HCT116 (cell line): ENCODE results near the gene CHST9. TPM values are rescaled to one million over a fixed set of nuclear protein-coding genes. Genes with fewer than 3 reads are reported as not detected.

Experiments
- ATAC-seq: fragments of 200-7000 bp; cut with Tn5 transposase; 2 replicates; pipeline ENCODE4 v1.9.1; 2020; ENCODE audit warnings: mild to moderate bottlenecking, moderate library complexity
- BruUV-seq: library from RNA; stranded (reverse); fragments of 400-500 nt; replicated peaks from 2 replicates; lab custom pipeline; 2021; lab: Mats Ljungman, UMichigan
- CTCF ChIA-PET: fragments of 300-600 bp; sonication (Branson Sonifier 250); formaldehyde crosslinking; loops from one replicate; lab custom pipeline; 2021; ENCODE audit warnings: antibody characterized with exemption; lab: Charles Lee
- POLR2A ChIA-PET: fragments of 300-600, 350-600 bp; sonication (Branson Sonifier 250); formaldehyde crosslinking; loops from one replicate; lab custom pipeline; 2021; ENCODE audit warnings: antibody characterized with exemption; lab: Charles Lee
- RAD21 ChIA-PET, 2 experiments: fragments of 300-600 bp; sonication (Branson Sonifier 250); formaldehyde crosslinking; loops; one replicate each; lab custom pipeline; 2023; ENCODE audit warnings: low total read pairs in 2 of 2; ENCODE audit not compliant: uncharacterized antibody in 2 of 2, unreplicated experiment in 2 of 2, low non-redundant PET in 1 of 2; lab: Charles Lee
- DNase-seq: peaks from one replicate; pipeline ENCODE4 v3.0.0-alpha.2; 2010; ENCODE audit warnings: low read depth, low spot score
- H2AFZ ChIP-seq: fragments of 200-600 bp; shearing (Covaris generic), sonication (generic); 2 replicates; pipeline ENCODE4 v1.6.1; 2017; ENCODE audit warnings: low read depth, mixed run types, mixed read lengths, antibody characterized with exemption, low read length; ENCODE audit not compliant: poor library complexity, severe bottlenecking
- H3K27ac ChIP-seq: 2 replicates; pipeline ENCODE4 v1.5.1; 2012; ENCODE audit warnings: low read depth, low read length
- H3K27me3 ChIP-seq: fragments of 200-600 bp; sonication (generic); 2 replicates; pipeline ENCODE4 v1.6.1; 2016; ENCODE audit warnings: mixed run types, low read length, mixed read lengths; ENCODE audit not compliant: insufficient read depth
- H3K36me3 ChIP-seq, 2 experiments: fragments of 200-500 bp in 1 of 2; fragments of 200-600 bp in 1 of 2; sonication (Bioruptor generic) in 1 of 2; sonication (generic) in 1 of 2; 2 replicates each; pipeline versions ENCODE4 v1.5.1 to v1.6.1; 2014 to 2016; ENCODE audit warnings: low read length in 2 of 2, inconsistent platforms in 1 of 2, mixed read lengths in 1 of 2, mixed run types in 1 of 2; ENCODE audit not compliant: insufficient read depth in 2 of 2, control insufficient read depth in 1 of 2
- H3K4me1 ChIP-seq, 2 experiments: fragments of 200-600 bp in 1 of 2; sonication (generic) in 1 of 2; 2 replicates each; pipeline versions ENCODE4 v1.5.1 to v1.6.1; 2012 to 2017; ENCODE audit warnings: low read length in 2 of 2, inconsistent platforms in 1 of 2, mild to moderate bottlenecking in 1 of 2, mixed read lengths in 1 of 2, mixed run types in 1 of 2, moderate library complexity in 1 of 2; ENCODE audit not compliant: insufficient read depth in 2 of 2, control insufficient read depth in 1 of 2
- H3K4me2 ChIP-seq: fragments of 200-600 bp; sonication (generic); 2 replicates; pipeline ENCODE4 v1.6.1; 2017; ENCODE audit warnings: mixed run types, low read length, mixed read lengths
- H3K4me3 ChIP-seq, 2 experiments: fragments of 200-600 bp in 1 of 2; sonication (generic) in 1 of 2; replicated peaks in 1 of 2; 2 replicates each; pipeline ENCODE4 v1.5.1; 2011 to 2016; ENCODE audit warnings: low read length in 2 of 2, control low read depth in 1 of 2, low read depth in 1 of 2, mild to moderate bottlenecking in 1 of 2, mixed read lengths in 1 of 2, mixed run types in 1 of 2
- H3K79me2 ChIP-seq: fragments of 200-600 bp; sonication (generic); 2 replicates; pipeline ENCODE4 v1.6.1; 2017; ENCODE audit warnings: mild to moderate bottlenecking, mixed run types, low read length, moderate library complexity, mixed read lengths; ENCODE audit not compliant: insufficient read depth
- H3K9ac ChIP-seq: fragments of 200-600 bp; sonication (generic); 2 replicates; pipeline ENCODE4 v1.6.1; 2016; ENCODE audit warnings: low read length, mixed read lengths
- H3K9me2 ChIP-seq: fragments of 200-600 bp; sonication (generic), shearing (Covaris generic); 2 replicates; pipeline ENCODE4 v1.6.1; 2017; ENCODE audit warnings: mixed run types, mild to moderate bottlenecking, moderate library complexity; ENCODE audit not compliant: insufficient read depth
- H3K9me3 ChIP-seq, 2 experiments: fragments of 200-500 bp in 1 of 2; fragments of 200-600 bp in 1 of 2; sonication (Bioruptor generic) in 1 of 2; sonication (generic) in 1 of 2; 2 replicates each; pipeline ENCODE4 v1.6.1; 2014 to 2017; ENCODE audit warnings: low read length in 2 of 2, mixed read lengths in 2 of 2, inconsistent platforms in 1 of 2, low read depth in 1 of 2, mild to moderate bottlenecking in 1 of 2, mixed run types in 1 of 2, moderate library complexity in 1 of 2; ENCODE audit not compliant: control insufficient read depth in 1 of 2, insufficient read depth in 1 of 2
- H4K20me1 ChIP-seq: fragments of 200-600 bp; sonication (generic), shearing (Covaris generic); 2 replicates; pipeline ENCODE4 v1.6.1; 2017; ENCODE audit warnings: mixed run types, mild to moderate bottlenecking, moderate library complexity; ENCODE audit not compliant: insufficient read depth
- ATF3 ChIP-seq: IDR thresholded peaks from 2 replicates; pipeline ENCODE4 v1.6.1; 2012
- CEBPB ChIP-seq: IDR thresholded peaks from 2 replicates; pipeline ENCODE4 v1.6.1; 2012; ENCODE audit warnings: low read depth
- EGR1 ChIP-seq: IDR thresholded peaks from 2 replicates; pipeline ENCODE4 v1.6.1; 2012; ENCODE audit warnings: low read depth
- ELF1 ChIP-seq: IDR thresholded peaks from 2 replicates; pipeline ENCODE4 v1.6.1; 2012; ENCODE audit warnings: low read depth, borderline replicate concordance
- EZH2phosphoT487 ChIP-seq: fragments of 200-600 bp; IDR thresholded peaks from 2 replicates; pipeline ENCODE4 v1.6.1; 2018; ENCODE audit warnings: antibody characterized with exemption, borderline replicate concordance
- FOSL1 ChIP-seq: IDR thresholded peaks from 2 replicates; pipeline ENCODE4 v1.6.1; 2012; ENCODE audit warnings: low read depth
- POLR2A ChIP-seq: IDR thresholded peaks from 2 replicates; pipeline ENCODE4 v1.7.0; 2011; ENCODE audit warnings: borderline replicate concordance; ENCODE audit not compliant: insufficient read depth, insufficient read length; ENCODE audit errors: extremely low read depth
- POLR2AphosphoS5 ChIP-seq: IDR thresholded peaks from 2 replicates; pipeline ENCODE4 v1.6.1; 2011; ENCODE audit warnings: mild to moderate bottlenecking, low read depth, low read length, moderate library complexity
- RAD21 ChIP-seq: IDR thresholded peaks from 2 replicates; pipeline ENCODE4 v1.6.1; 2012; ENCODE audit warnings: low read depth, mild to moderate bottlenecking
- SP1 ChIP-seq: IDR thresholded peaks from 2 replicates; pipeline ENCODE4 v1.6.1; 2012; ENCODE audit warnings: low read depth
- SRF ChIP-seq: IDR thresholded peaks from 2 replicates; pipeline ENCODE4 v1.6.1; 2012; ENCODE audit warnings: low read depth
- TCF7L2 ChIP-seq: IDR thresholded peaks from 2 replicates; pipeline ENCODE4 v1.7.0; 2011; ENCODE audit warnings: borderline replicate concordance, inconsistent platforms; ENCODE audit not compliant: insufficient read depth, insufficient read length; ENCODE audit errors: extremely low read depth
- YY1 ChIP-seq: IDR thresholded peaks from 2 replicates; pipeline ENCODE4 v1.6.1; 2011; ENCODE audit warnings: low read length, low read depth, moderate library complexity, mild to moderate bottlenecking; ENCODE audit not compliant: insufficient replicate concordance; ENCODE audit errors: extremely low read depth
- ZFX ChIP-seq: fragments of 450-650 bp; IDR thresholded peaks from 2 replicates; pipeline ENCODE4 v1.6.1; 2017
- ZNF274 ChIP-seq: fragments of 200-500 bp; sonication (Bioruptor generic); IDR thresholded peaks from 2 replicates; pipeline ENCODE4 v1.6.1; 2014; ENCODE audit warnings: mild to moderate bottlenecking, low read depth, low read length, inconsistent platforms
- intact Hi-C: fragments of 100-400 bp; cut with micrococcal nuclease; formaldehyde crosslinking; loops from 2 replicates; pipeline ENCODE4 v1.10.0; 2022
- total RNA-seq: library from RNA; stranded (reverse); gene quantifications from one replicate; pipeline ENCODE4 v1.2.1, GENCODE V29; 2021; ENCODE audit not compliant: unreplicated experiment
- TF ChIP-seq, protein P1 (sequence below), 3 experiments: fragments of 200-600 bp in 1 of 3; sonication (generic) in 1 of 3; IDR thresholded peaks in 2 of 3; conservative IDR thresholded peaks in 1 of 3; 2 replicates each; pipeline ENCODE4 v1.5.1; 2012 to 2017; ENCODE audit warnings: low read depth in 2 of 3, low read length in 2 of 3, antibody characterized with exemption in 1 of 3, borderline replicate concordance in 1 of 3, control low read depth in 1 of 3, mild to moderate bottlenecking in 1 of 3, mixed read lengths in 1 of 3, mixed run types in 1 of 3, moderate library complexity in 1 of 3; ENCODE audit not compliant: insufficient read depth in 1 of 3
- TF ChIP-seq, protein P2 (sequence below): IDR thresholded peaks from 2 replicates; pipeline ENCODE4 v1.6.1; 2011; ENCODE audit warnings: mild to moderate bottlenecking, low read length, moderate library complexity; ENCODE audit not compliant: insufficient replicate concordance; ENCODE audit errors: extremely low read depth

The CHST9 gene
- total RNA-seq, 1 experiment from 2014 or later = not detected

DNA sequence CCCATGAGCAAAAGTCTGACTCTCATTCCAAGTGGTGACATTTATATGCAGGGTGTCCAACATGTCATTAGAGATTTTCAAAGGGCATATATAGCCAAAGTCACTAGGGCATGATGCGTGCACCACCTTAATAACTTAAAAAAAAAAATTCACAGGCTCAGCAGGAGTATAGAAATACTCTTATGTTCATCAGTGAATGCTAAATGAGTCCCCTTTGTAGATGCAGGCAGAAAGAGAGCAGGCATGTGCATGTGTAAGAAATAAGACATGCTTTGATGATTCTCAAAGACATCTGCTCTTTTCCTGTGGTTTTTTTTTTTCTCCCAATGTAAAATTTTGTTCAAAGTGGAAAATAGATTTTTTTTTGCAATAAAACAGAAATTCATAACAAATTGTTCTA lies 207.3 kb downstream of the CHST9 start:
- H3K9me2 ChIP-seq = no peaks in the 10 kb centered on the region
- ChIA-PET POLR2A (no interaction called here), RAD21 (no interaction called here), CTCF (no interaction called here)
- no peaks in the 10 kb centered on the region for H3K27me3 ChIP-seq
- H3K4me1 ChIP-seq = no peaks in the 10 kb centered on the region
- H3K27ac ChIP-seq = no peak overlapping the region
- no peak overlapping the region for H3K4me2 ChIP-seq
- TF ChIP-seq ATF3 (no peak), RAD21 (no peak), SP1 (no peak), ZNF274 (no peak), FOSL1 (no peak), ELF1 (no peak), YY1 (no peak), TCF7L2 (no peak), CEBPB (no peak), EZH2phosphoT487 (no peak), ZFX (no peak), POLR2AphosphoS5 (no peak), SRF (no peak), POLR2A (no peak), EGR1 (no peak)
- TF ChIP-seq, protein P1, sequence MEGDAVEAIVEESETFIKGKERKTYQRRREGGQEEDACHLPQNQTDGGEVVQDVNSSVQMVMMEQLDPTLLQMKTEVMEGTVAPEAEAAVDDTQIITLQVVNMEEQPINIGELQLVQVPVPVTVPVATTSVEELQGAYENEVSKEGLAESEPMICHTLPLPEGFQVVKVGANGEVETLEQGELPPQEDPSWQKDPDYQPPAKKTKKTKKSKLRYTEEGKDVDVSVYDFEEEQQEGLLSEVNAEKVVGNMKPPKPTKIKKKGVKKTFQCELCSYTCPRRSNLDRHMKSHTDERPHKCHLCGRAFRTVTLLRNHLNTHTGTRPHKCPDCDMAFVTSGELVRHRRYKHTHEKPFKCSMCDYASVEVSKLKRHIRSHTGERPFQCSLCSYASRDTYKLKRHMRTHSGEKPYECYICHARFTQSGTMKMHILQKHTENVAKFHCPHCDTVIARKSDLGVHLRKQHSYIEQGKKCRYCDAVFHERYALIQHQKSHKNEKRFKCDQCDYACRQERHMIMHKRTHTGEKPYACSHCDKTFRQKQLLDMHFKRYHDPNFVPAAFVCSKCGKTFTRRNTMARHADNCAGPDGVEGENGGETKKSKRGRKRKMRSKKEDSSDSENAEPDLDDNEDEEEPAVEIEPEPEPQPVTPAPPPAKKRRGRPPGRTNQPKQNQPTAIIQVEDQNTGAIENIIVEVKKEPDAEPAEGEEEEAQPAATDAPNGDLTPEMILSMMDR (IDR thresholded peaks at IDR 0.05 in 2 of 3, conservative IDR thresholded peaks at IDR 0.05 in 1 of 3; ENCODE audit: borderline replicate concordance in 1 of 3, insufficient read depth in 1 of 3, low read depth in 2 of 3, low read length in 2 of 3) = no peak
- TF ChIP-seq, protein P2, sequence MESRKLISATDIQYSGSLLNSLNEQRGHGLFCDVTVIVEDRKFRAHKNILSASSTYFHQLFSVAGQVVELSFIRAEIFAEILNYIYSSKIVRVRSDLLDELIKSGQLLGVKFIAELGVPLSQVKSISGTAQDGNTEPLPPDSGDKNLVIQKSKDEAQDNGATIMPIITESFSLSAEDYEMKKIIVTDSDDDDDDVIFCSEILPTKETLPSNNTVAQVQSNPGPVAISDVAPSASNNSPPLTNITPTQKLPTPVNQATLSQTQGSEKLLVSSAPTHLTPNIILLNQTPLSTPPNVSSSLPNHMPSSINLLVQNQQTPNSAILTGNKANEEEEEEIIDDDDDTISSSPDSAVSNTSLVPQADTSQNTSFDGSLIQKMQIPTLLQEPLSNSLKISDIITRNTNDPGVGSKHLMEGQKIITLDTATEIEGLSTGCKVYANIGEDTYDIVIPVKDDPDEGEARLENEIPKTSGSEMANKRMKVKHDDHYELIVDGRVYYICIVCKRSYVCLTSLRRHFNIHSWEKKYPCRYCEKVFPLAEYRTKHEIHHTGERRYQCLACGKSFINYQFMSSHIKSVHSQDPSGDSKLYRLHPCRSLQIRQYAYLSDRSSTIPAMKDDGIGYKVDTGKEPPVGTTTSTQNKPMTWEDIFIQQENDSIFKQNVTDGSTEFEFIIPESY = no peak
- no peak overlapping the region for H3K9ac ChIP-seq
- H3K36me3 ChIP-seq = no peaks in the 10 kb centered on the region
- DNase-seq (no peak), ATAC-seq (no peak)
- no peak overlapping the region for H2AFZ ChIP-seq
- no peak overlapping the region for H3K4me3 ChIP-seq
- H3K9me3 ChIP-seq = no peaks in the 10 kb centered on the region
- H4K20me1 ChIP-seq = no peaks in the 10 kb centered on the region
- H3K79me2 ChIP-seq = no peaks in the 10 kb centered on the region
- no TSS peak for BruUV-seq
- intact Hi-C loops = no loop called here
